ENCODE results near the gene SOAT2.

The SOAT2 gene

DNA sequence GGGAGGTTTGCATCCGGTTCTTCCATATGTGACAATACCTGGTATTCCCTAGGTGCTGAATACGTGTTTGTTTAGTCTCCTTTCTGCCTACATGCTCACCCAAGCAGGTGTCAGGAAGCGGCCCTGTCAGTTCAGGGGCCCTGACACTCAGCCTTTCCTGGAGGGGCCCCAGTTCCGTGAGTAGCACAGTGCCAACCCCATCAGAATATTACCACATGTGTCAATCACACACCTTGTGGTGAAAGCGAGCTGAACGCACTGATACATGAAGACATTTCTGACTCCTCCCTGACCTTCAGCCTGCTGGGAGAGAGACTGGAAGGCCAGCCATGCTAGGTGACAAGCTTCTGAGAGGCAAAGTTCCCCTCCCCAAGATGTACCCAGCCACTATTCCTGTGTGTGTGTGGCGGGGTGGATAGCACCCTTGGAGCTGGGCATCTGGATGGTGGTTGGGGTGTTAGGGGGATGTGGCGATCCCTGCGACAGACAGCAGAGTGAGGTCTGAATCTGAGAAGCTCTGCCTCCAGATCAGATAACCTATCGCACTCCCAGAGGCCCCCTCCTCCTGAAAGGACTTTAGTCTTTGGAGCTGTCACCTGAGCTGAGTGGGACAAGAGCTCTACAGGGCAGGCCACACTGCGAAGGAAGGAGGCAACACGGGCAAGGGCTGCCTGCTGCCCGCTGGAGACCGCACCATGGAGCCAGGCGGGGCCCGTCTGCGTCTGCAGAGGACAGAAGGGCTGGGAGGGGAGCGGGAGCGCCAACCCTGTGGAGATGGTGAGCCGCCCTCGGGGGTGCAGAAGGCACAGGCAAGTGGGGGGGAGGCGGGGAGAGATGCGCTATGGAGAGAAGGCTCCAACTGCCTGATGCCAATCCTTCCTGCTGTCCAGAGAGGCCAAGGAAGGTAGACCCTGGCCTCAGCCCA, at the start of gene SOAT2:
TSS of gene SOAT2 (plus strand) at position 604 of the 925 bp plus-strand sequence. CDS start at position 696, 92 bp downstream.
- no peak for DNase-seq

- DNase-seq, result peak; percentile 81
Observed at GRCh38 chr12:53054112-53054878, 49.0 kb upstream of the SOAT2 start.

GRCh38 chr12:53055471-53056266, 47.6 kb upstream of the SOAT2 start:
- DNase-seq, result no peak

DNA sequence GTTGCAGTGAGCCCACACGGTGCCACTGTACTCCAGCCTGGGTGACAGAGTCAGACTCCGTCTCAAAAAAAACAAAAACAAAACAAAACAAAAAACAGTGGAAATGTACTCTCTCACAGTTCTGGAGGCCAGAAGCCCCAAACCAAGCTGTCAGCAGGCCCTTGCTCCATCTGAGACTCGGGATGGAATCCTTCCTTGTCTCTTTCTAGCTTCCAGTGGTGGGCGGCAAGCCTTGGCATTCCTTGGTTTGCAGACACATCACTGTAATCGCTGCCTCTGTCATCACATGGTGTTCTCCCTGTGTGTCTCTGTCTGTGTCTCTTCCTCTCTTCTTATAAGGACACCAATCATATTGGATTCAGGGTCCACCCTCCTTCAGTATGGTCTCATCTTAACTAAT, 47.0 kb upstream of the SOAT2 start:
- DNase-seq, result no peak

DNA sequence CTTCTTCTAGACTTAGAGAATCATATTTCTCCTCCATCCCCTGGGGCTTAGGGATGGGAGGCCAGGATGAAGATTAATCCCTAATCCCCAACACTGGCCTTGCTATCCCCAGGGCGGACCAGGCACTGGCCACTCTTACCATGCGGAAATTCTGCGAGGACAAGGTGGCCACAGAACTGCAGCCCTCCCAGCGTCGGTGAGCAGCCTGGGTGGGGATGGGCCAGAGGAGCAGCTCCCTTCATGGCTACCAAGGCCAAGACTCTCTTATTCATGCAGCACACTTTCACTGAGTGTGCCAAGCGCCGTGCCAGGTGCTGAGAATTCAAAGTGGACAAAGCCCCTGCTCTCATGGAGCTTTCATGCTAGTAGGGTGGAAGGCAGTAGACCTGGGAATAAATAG, 46.4 kb upstream of the SOAT2 start:
- no peak for DNase-seq

GRCh38 chr12:53057816-53058500, 45.3 kb upstream of the SOAT2 start:
- DNase-seq, result no peak

- no peak for DNase-seq
Observed at GRCh38 chr12:53058674-53059433, 44.4 kb upstream of the SOAT2 start.

- DNase-seq, result no peak
Observed at GRCh38 chr12:53059434-53060063, 43.7 kb upstream of the SOAT2 start.

GRCh38 chr12:53060064-53060720, 43.1 kb upstream of the SOAT2 start:
- no peak for DNase-seq

DNA sequence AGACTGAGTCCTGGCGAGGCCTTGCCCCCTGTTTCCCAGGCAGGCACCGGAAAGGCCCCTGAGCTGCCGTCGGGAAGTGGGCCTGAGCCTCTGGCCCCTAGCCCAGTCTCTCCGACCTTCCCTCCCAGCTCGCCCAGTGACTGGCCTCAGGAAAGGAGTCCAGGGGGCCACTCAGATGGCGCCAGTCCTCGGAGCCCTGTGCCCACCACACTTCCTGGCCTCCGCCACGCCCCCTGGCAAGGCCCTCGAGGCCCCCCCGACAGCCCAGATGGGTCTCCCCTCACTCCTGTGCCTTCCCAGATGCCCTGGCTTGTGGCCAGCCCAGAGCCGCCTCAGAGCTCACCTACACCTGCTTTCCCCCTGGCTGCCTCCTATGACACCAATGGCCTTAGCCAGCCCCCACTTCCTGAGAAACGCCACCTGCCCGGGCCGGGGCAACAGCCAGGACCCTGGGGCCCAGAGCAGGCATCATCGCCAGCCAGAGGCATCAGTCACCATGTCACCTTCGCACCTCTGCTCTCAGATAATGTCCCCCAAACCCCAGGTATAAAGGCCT, 42.5 kb upstream of the SOAT2 start:
- no peak for DNase-seq

GRCh38 chr12:53061404-53062010, 41.8 kb upstream of the SOAT2 start:
- DNase-seq, result no peak

GRCh38 chr12:53062011-53062961, 41.0 kb upstream of the SOAT2 start:
- no peak for DNase-seq

- no peak for DNase-seq
Observed at GRCh38 chr12:53062977-53063707, 40.1 kb upstream of the SOAT2 start.

GRCh38 chr12:53063708-53064612, 39.3 kb upstream of the SOAT2 start:
- no peak for DNase-seq

DNA sequence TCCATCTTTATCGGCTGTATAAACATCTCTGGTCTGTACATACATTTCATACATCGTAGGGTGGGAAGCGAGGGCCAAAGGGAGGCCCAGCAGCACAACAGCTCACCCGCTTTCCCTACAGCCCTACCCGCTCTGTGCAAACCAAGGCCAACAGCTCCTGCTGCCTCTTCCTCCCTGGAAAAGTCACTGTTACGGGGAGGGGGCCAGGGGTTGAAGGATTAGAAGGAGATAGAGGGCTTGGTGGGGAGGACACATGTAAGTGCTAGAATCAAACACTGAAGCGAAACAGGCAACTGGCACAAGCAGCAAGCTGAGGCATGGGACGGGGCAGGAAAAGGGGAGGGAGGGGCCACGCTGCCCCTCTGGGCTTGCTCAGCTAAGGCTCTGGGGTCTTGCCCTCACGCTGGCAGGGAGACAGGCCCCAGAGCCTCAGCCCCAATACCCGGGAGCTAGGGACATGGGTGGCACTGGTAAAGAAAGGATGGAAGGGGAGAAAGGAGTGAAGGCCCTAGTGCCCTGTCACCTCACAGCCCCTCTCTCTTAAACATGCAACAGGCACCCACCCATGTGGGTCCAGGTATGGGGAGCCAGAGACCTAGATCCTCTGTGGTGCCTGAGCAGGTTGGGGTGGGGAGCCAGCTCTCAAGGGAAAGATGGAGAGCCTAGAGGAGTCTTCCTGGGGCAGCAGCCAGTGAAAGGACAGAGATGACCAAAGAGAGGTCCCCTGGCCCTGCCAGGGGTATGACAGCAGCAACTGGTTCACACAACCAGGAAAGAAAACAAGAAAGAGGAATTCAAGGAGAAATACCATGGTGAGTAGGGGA, 38.5 kb upstream of the SOAT2 start:
- DNase-seq, result no peak

- no peak for DNase-seq
Observed at GRCh38 chr12:53065470-53065869, 37.8 kb upstream of the SOAT2 start.

Measured in NCI-H1694 treated with DMSO at 0.1 percent for 48 hours (cell line).